Stimulated activated CD8-positive, alpha-beta memory T cell treated with anti-CD3 and anti-CD28 coated beads, Interleukin-15, amount 100 ng/mL, for 48 hours (primary cell): ENCODE measurements around the gene HAX1.
"Not testable (repeated sequence)": the region's sequence is repeated elsewhere in the genome, so short reads cannot be mapped to it uniquely, and the experiment has no call there.

Experiments
- DNase-seq, 2 donors: peaks; one replicate each; pipeline ENCODE4 v3.0.0-alpha.2; 2020; ENCODE audit warnings: low read depth in 2 of 2

HAX1 gene

DNA sequence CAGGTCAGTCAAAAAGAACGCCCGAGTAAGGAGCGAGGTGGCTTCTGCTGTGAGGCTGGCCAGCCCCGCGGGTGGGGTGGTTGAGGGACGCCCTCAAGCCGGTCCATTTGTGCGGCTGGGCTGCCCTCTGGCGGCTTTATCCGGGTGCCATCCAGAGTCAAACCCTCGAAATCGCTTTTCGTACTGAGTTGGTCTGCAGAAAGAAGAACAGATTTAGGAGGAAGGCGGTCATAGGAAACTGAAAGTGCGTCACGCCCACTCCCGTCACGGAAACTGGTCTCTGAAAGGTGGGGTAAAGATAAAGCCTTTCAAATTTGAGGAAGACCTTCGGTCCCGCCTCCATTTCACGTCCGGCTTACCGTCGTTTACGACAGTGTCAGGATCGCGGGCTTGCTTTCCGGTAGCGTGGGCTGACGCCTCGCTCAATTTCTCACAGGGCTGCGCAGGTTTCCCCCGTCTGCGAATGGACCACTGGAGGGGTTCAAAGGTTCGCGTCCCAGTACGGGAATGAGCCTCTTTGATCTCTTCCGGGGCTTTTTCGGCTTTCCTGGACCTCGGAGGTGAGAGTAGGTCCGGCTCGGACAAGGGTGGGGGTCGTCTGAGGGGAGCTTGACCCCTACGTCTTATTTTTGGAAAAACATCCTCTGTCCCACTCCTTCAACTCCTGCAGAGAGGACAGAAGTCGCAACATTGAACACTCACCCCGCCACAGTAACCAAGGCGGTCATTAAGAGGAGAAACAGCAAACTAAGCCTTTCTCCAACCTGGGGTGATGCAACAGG is at the start of gene HAX1:
Gene HAX1 (plus strand): TSS at position 413 of the 782 bp plus-strand sequence. CDS start 95 bp downstream, at position 508.
- peak; percentile 93 to 97 for DNase-seq

DNA sequence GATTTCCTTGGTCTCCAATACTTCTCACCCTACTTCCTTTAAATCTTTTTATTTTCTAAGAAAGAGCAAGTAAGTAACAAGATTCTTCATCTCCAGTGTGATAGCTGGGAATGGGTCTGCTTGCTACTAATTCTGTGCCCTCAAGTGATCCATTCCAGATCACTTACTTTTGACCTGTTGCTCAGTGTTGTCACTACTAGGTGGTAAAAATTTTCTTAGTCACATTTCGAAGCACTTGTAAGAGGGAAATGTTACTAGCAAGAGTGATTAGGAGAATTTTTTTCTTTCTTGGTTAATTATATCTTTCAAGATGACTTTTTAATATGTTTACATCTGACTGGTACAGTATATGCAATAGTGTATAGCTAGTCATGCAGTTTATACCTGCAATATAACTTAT is 49.5 kb upstream of the HAX1 start:
- DNase-seq, result no peak

DNA sequence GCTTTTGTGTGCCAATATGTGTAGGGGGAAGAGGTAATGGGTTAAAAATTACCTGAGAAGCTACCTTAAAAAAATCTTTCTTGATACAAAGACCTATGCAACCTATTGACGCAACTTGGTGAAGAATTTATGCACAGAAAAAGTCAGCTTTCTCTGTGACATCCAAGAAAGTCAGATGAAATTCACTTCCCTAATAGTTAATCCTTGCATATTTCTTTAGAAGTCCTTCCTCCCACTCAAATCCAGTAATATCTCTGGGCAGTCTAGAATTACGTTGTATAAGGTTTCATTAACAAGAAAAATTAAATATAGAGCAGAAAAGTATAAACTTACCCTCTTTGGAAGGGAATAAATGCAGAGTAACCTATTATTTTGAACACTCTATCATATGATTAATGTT is 48.8 kb upstream of the HAX1 start:
- no peak for DNase-seq

DNA sequence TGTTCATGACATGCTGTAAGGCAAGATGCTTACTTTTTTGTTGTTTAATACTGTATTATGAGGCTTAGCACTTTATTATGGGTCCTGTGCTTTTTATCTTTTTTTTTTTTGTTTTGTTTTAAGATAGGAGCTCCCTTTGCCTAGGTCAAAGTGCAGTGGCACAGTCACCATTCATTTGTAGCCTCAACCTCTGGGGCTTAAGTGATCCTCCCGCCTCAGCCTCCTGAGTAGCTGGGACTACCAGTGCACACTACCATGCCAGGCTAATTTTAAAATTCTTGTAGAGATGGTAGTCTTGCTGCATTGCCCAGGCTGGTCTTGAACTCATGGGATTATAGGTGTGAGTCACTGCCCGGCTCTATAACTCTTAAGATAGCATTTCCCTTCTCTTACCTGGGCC is 47.1 kb upstream of the HAX1 start:
- no peak for DNase-seq

DNA sequence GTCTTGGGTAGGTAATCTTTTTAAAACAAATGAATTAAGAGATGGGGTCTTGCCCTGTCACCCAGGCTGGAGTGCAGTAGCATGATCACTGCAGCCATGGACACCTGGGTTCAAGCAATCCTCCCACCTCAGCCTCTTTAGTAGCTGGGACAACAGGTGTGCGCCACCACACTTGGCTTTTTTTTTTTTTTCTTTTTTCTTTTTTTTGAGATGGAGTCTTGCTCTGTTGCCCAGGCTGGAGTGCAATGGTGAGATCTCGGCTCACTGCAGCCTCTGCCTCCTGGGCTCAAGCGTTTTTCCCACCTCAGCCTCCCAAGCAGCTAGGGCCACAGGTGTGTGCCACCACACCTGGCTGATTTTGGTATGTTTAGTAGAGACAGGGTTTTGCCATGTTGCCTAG is 41.3 kb upstream of the HAX1 start:
- DNase-seq, result not testable (repeated sequence)

DNA sequence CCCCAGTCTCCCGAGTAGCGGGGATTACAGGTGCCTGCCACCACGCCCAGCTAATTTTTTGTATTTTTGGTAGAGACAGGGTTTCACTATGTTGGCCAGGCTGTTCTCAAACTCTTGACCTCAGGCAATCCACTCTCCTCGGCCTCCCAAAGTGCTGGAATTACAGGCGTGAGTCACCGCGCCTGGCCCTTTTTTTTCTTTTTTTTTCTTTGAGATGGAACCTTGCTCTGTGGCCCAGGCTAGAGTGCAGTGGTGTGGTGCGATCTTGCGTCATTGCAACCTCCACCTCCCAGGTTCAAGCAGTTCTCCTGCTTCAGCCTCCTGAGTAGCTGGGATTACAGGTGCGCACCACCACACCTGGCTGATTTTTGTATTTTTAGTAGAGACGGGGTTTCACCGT is 39.3 kb upstream of the HAX1 start:
- not testable (repeated sequence) for DNase-seq

DNA sequence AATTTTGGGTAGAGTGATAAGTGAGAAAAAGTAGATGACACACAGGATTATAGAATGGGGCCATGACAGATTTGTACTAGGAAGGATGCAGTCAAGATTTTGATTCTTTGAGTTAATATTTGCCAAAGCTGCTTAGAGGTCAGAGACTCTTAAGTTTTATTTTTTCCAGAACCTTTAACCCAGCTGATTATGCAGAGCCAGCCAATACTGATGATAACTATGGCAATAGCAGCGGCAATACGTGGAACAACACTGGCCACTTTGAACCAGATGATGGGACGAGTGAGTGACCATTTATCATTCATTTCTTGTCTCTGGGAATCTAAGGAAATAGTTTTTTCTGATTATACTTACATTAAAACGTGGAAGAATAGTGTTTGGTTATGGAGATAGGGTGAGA is 35.6 kb upstream of the HAX1 start:
- DNase-seq, result no peak

DNA sequence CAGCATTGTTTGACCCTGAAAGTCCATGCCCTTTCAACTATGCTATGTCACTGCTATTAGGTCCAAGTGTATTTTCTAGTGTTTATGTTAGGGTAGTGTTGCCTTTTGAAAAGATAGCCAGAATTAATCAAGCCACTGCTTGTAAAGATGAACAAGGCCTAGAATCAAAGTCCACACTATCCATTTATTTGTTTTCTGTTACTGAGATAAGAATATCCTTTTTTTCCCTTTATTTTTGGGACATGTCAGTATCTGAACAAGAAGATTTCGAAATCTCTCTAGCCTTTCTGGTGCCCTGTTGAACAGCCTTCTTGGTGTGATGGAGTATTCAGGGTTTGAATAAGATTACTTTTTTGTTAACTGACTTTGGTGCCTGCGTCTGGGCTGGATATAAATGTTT is 35.0 kb upstream of the HAX1 start:
- no peak for DNase-seq

DNA sequence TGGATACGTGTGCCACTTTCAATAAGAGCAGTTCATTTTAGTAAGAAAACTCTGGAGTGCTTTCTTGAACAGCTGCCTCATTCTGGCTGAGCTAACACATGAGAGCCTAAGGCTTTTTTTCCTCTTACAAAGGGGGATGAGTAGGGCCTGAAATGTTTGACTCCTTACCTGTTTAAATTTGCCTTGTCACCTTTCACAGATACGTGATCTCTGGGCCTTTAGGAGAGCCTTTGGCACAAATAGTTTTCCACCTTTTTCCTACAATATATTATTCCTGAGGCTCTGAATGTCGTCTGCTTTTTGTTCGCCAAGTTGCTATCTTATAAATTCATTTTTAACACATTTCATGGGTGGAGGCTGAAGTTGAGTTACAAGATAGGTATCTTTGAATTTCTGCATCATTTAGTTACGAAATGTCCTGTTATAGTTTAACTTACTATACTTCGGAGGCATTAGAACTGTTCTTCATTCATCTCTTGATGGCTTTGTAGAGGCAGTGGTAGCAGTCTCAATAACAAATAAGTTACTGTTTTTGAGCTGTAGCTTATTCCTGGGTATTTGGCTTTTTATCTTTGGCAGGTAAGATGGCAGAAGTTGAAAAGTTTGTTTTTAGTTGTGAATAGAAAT is 34.4 kb upstream of the HAX1 start:
- no peak for DNase-seq

DNA sequence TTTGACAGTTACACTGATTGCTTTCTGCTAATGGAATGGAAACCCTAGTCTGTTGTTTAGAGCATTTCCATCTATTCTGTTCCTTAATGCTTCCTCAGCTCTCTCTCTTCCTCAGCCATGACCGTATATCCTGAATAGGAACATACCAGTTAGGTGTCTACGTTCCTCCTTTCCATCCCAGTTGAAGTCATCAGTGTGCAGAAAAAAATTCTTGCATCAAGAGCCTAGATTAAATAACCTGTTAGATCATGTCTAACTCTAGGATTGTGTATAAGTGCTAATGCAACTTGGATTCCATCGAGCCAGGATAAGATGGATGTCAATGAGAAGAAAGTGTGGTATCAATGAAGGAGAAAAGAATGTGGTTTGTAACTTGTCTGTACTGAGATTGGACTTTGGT is 32.9 kb upstream of the HAX1 start:
- no peak for DNase-seq

DNA sequence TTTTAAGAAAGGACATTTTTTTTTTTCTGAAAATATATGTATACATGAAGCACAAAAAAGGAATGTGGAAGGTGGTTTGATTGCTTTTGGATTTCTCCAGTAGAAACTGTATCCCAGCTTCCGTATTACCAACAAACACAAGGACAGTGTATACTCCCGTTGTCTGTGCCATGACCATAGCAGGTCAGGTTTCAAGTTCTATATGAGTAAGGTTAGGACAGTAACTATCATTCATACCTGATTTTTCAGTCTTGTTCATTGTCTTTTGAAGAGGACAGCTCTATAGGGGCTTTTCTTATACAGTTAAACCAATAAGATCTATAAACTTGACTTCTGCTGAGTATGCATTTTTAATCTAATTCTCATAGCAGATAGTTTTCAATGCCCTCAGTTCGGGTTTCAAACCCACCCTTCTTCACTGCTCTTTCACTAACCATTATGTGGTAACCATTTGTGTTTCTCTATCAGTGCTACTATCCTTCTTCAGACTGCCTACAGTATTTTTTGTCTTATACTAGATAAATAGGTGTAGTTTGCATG is 32.1 kb upstream of the HAX1 start:
- DNase-seq, result no peak

DNA sequence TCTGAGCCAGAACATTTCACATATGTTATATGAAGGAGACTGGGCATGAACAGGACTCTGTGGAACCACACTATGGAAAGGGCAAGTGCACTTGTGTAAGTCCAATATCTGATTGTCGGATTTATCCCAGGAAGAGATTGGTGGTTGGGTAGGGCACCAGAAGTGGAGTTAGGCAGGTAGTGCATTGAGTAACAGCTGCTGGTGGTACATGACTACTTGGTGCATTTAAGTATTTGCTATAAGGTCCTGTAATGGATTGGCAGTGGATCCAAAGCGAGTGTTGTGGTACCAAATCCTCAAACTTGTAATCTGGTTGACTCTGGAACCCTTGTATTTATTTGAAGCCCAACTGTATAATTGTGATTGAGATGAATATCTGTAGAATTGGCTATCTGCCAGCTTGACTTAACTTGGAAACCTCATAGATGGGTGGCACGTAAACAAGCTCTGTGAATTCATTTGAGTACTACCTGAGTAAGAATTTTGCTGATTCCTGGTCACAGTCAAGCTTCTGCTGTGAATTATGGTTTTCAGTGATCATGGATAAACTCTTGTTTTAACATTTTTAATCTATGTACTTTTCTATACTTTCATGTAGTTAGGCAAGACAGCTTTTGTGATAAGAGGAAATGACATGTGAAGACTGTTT is 30.6 kb upstream of the HAX1 start:
- no peak for DNase-seq

DNA sequence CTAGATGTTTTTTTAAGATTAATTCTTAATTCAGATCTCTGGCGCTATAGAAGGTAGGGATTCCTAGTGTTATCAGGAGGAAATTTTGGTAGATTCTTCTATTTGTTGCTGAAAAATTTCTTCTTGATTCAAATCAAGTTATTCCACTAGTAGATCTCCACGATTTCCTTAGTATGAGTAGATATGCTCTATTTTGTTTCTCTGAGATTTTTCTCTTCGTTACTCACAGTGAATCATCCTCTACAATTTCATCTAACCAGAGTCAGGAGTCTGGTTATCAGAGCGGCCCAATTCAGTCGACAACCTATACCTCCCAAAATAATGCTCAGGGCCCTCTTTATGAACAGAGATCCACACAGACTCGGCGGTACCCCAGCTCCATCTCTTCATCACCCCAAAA is 18.8 kb upstream of the HAX1 start:
- no peak for DNase-seq

DNA sequence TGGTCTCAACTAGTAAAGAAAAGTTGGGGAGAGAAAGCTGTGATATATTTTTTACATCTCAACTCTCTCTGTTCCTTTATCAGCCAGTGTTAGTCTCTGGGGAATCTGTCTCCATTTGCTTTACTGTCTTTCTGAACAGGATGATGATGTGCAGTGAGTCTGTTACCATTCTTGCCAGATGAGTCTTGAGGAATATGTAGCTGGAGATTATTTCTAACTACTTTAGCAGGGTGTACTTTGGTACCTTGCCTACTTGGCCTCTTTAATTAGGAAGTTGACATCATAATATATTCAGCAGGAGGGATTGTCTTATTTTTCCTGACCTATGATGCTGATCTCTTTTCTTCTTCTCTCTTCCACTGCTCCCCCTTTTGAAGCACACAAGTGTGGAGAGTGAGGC is 15.7 kb upstream of the HAX1 start:
- DNase-seq, result no peak

DNA sequence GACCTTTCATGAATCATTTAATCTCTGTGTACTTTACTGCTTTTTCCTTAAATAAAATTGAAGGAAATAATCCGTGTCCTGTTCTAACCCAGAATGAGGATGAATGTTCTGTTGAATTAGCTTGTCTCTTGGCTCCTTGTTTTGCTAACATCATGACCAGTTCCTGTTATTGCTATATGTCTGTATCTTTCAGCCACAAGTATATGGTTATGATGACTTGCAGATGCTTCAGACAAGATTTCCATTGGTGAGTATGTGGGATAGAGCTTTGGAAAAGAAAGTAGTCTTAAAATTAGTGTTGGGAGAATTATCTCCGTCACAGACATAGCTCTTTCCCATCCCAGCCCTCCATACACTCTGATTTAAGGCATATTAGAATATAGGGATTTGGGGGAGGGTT is 13.6 kb upstream of the HAX1 start:
- no peak for DNase-seq

DNA sequence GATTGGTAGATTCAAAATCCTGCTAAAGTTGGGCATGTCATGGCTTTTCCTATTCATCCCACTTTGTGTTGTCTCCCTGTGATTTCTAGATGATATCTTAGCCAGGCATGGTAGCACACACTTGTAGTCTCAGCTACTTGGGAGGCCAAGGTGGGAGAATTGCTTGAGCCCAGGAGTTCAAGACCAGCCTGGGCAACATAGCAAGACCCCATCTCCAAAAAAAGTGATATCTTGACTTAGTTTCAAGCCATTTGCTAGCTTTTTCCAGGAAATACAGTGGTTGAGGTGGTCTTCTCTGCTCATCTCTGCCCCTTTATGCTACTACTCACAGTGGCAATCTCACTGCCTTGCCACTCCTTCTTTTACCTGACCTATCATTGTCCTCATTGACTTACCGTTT is 12.3 kb upstream of the HAX1 start:
- DNase-seq, result no peak

DNA sequence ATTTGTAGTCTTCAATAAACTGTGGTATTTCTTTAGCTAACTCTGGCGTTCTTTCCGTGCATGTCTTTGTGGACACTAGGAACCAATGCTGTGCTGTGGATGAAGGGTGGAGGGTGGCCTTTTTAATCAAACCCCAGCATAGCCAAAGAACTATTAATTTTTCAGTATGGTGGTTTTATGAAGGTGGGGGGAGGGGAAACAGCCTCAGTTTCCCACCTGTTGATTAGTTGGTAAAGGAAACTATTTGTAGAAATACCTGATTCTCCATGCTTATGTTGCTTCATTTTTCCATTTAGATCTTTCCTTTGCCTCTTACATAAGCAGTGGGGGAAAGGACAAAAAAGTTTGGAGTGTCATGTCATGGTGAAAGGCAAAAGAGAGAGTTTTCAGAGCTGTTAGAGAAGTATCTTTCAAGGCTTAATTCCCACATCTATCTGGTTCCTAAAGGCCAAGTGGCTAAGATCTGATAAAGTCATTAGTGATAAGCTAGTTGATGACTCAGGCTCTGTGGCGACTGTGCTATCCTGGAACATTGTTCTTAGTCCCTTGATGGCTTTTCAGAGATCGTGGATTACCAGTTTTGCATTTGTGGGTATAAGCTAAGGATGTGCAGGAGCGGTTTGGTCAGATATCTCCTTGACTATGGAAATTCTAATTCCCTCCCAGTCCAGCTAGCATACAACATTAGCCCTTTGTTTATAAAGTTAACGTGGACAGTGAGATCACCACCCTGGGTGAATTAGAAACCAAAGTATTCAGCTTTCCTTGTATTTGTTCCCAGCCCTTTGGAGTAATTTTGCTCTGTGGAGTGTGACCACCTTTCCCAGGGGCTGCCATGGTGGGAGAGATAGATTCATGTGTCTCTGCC is 8.7 kb upstream of the HAX1 start:
- no peak for DNase-seq

DNA sequence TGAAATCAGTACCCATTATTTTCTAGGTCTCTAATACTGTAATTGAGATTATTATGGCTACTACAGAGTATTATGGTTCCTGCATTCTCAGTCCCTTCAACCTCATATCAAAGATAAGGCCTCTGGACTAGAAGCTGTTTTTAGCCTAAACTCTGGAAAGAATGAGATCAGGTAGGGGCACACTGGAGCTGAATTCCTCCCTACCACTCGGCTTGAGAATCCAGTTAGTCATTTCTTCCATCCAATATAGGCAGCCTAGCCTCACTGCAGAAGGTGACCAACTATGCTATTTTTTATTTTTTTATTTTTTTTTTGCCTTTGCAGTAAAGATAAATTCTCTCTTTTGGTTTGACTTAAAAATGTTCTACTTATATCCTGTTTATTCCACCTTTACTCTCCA is 8.0 kb upstream of the HAX1 start:
- DNase-seq, result no peak

DNA sequence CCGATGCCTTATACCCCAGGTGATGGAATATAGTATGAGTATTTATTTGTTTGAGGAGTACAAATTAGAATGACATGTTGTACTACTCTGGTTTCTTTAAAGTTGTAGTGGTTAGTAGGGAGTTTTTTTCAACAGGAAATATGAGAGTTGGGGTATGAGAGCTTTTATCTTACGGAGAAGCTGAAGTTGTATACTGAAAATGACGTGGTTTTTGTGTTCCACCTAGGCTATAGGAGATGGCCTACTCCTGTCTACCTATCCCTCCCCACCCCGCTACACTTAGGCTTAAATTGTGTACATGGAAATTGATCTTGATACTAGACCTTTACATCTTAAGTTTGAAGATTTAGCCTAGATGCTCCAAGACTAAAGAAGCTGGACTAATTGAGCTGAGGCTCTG is 6.8 kb upstream of the HAX1 start:
- DNase-seq, result no peak

DNA sequence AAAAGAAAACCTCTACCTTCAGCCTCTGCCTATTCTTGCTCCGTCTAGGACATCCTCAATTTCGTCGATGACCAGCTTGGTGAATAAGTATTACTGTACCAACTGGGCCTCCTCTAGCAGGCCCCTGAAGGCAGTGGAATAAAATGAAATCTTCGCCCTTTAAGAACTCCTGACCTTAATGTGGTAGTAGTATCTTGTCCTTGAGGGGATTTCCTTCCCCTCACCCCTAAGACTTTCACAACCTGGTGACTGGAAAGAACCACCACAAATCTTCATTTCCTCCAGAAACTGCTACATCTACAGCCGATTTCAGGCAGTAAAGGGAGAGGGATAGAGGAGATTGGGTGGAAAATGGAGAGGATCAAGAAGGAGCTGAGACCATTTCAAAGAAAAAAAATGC is 1.6 kb upstream of the HAX1 start:
- no peak for DNase-seq

DNA sequence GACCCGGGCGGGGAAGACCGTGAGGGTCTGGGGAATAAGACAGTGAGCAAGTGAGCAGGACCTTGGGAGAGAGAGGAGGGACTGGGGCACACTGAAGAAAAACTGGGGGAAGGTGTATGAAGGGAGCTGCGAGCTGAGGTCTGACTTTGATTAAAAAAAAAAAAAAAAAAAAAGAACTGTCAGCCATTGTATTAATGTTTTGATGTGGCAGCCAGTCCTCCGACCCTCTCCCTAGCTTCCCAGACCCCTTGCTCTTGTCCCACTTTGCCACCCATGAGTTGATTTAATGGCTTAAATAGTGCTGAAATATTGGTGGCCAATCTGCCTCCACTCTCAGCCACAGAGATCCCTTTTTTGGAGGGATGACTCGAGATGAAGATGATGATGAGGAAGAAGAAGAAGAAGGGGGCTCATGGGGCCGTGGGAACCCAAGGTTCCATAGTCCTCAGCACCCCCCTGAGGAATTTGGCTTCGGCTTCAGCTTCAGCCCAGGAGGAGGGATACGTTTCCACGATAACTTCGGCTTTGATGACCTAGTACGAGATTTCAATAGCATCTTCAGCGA is 652 bp downstream of the HAX1 start:
- DNase-seq, result no peak

DNA sequence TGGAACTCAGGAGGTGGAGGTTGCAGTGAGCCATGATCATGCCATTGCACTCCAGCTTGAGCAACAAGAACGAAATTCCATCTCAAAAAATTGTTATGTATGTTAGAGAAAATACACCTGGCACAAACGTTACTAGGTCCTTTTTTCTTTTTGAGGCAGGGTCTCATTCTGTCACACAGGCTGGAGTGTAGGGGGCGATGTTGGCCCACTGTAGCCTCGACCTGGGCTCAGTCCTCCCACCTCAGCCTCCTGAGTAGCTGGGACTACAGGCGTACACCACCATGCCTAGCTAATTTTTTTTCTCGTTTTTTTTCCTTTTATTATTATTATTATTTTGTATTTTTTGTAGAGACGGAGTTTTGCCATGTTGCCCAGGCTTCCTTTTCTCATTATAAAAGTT is 4.4 kb downstream of the HAX1 start:
- peak in 1 of 2 donors; percentile 27 for DNase-seq
